ENCODE measurements around the gene MFSD12.

MFSD12 gene

GRCh38 chr19:3557461-3558248, at the start of gene MFSD12:
TSS of gene MFSD12 (minus strand) at chr19:3557586. CDS start at chr19:3557403, 183 bp downstream.
- peak; percentile 94 for DNase-seq (ENCODE audit: low read depth)

- peak; percentile 46 for DNase-seq (ENCODE audit: low read depth)
Measured at GRCh38 chr19:3606690-3607289, 49.4 kb upstream of the MFSD12 start, which contains the start of gene TBXA2R. TSS of gene TBXA2R (minus strand) at chr19:3606875. CDS start at chr19:3600634, 6,241 bp downstream.

- no peak for DNase-seq (ENCODE audit: low read depth)
Measured at GRCh38 chr19:3606174-3606689, 48.8 kb upstream of the MFSD12 start.

- no peak for DNase-seq (ENCODE audit: low read depth)
Measured at GRCh38 chr19:3605770-3606169, 48.4 kb upstream of the MFSD12 start.

GRCh38 chr19:3605361-3605760, 48.0 kb upstream of the MFSD12 start:
- no peak for DNase-seq (ENCODE audit: low read depth)

GRCh38 chr19:3604987-3605343, 47.6 kb upstream of the MFSD12 start:
- no peak for DNase-seq (ENCODE audit: low read depth)

GRCh38 chr19:3604227-3604986, 47.0 kb upstream of the MFSD12 start:
- no peak for DNase-seq (ENCODE audit: low read depth)

GRCh38 chr19:3603121-3603811, 45.9 kb upstream of the MFSD12 start:
- no peak for DNase-seq (ENCODE audit: low read depth)

GRCh38 chr19:3601021-3601420, 43.6 kb upstream of the MFSD12 start:
- no peak for DNase-seq (ENCODE audit: low read depth)

- no peak for DNase-seq (ENCODE audit: low read depth)
Measured at GRCh38 chr19:3599776-3600187, 42.4 kb upstream of the MFSD12 start.

- DNase-seq (ENCODE audit: low read depth), result no peak
Measured at GRCh38 chr19:3595521-3596061, 38.2 kb upstream of the MFSD12 start.

- DNase-seq (ENCODE audit: low read depth), result no peak
Measured at GRCh38 chr19:3593156-3593555, 35.8 kb upstream of the MFSD12 start.

GRCh38 chr19:3591876-3592613, 34.7 kb upstream of the MFSD12 start:
- no peak for DNase-seq (ENCODE audit: low read depth)

- no peak for DNase-seq (ENCODE audit: low read depth)
Measured at GRCh38 chr19:3590991-3591659, 33.7 kb upstream of the MFSD12 start.

- DNase-seq (ENCODE audit: low read depth), result no peak
Measured at GRCh38 chr19:3589949-3590348, 32.6 kb upstream of the MFSD12 start.

- no peak for DNase-seq (ENCODE audit: low read depth)
Measured at GRCh38 chr19:3589439-3589838, 32.1 kb upstream of the MFSD12 start.

GRCh38 chr19:3586707-3587346, 29.4 kb upstream of the MFSD12 start:
- DNase-seq (ENCODE audit: low read depth), result no peak

- no peak for DNase-seq (ENCODE audit: low read depth)
Measured at GRCh38 chr19:3586127-3586626, 28.8 kb upstream of the MFSD12 start.

- no peak for DNase-seq (ENCODE audit: low read depth)
Measured at GRCh38 chr19:3585301-3586126, 28.1 kb upstream of the MFSD12 start, which contains the start of gene GIPC3. TSS of gene GIPC3 (plus strand) at chr19:3585478. CDS start at chr19:3585598, 120 bp downstream.
